GM12878 (cell line): ENCODE data around the gene BICDL2. TPM values are rescaled to one million over a fixed set of nuclear protein-coding genes. Genes with fewer than 3 reads are reported as not detected.

Experiments used
- ATAC-seq: fragments of 200-7000 bp; cut with Tn5 transposase; 3 replicates; pipeline ENCODE4 v1.9.1; 2020; ENCODE audit warnings: mild to moderate bottlenecking, moderate library complexity
- BruUV-seq: library from RNA; stranded (reverse); fragments of 400-500 nt; replicated peaks from 2 replicates; lab custom pipeline; 2021; lab: Mats Ljungman, UMichigan
- CTCF ChIA-PET: fragments of 300-600 bp; sonication (Branson Sonifier 250); formaldehyde crosslinking; extraction: SDS; loops from one replicate; lab custom pipeline; 2021; ENCODE audit warnings: inconsistent platforms; lab: Yijun Ruan, JAX
- POLR2A ChIA-PET: fragments of 350-600 bp; formaldehyde crosslinking; extraction: SDS; loops from one replicate; lab custom pipeline; 2021; ENCODE audit warnings: inconsistent platforms; lab: Charles Lee
- RAD21 ChIA-PET: fragments of 300-600 bp; sonication (Branson Sonifier 250); formaldehyde crosslinking; loops from one replicate; lab custom pipeline; 2023; ENCODE audit warnings: antibody characterized with exemption; ENCODE audit not compliant: unreplicated experiment; lab: Charles Lee
- SMC1A ChIA-PET: fragments of 300-600 bp; sonication (Branson Sonifier 250); formaldehyde crosslinking; loops from one replicate; lab custom pipeline; 2023; ENCODE audit not compliant: unreplicated experiment, uncharacterized antibody; lab: Charles Lee
- DNase-seq: peaks from one replicate; pipeline ENCODE4 v3.0.0-alpha.2; 2011; ENCODE audit warnings: low read depth, low spot score
- FAIRE-seq: peaks from 3 replicates; lab custom pipeline; 2011; peaks lifted over from hg19 to GRCh38; lab: Jason Lieb, UNC
- H2AFZ ChIP-seq: 2 replicates; pipeline ENCODE4 v1.6.0; 2011; ENCODE audit warnings: low read depth, low read length, control low read depth; ENCODE audit not compliant: control insufficient read depth
- H3K27ac ChIP-seq: 2 replicates; pipeline ENCODE4 v1.5.1; 2011; ENCODE audit warnings: control low read depth; ENCODE audit not compliant: control insufficient read depth, insufficient read depth
- H3K27me3 ChIP-seq, 2 experiments: replicated peaks in 1 of 2; 2 replicates each; pipeline versions ENCODE4 v1.6.0 to v1.6.1; 2011; ENCODE audit warnings: low read length in 1 of 2; ENCODE audit not compliant: control insufficient read depth in 2 of 2, insufficient read depth in 2 of 2
- H3K36me3 ChIP-seq, 2 experiments: 2 replicates each; pipeline ENCODE4 v1.5.1; 2011; ENCODE audit warnings: low read length in 1 of 2; ENCODE audit not compliant: control insufficient read depth in 2 of 2, insufficient read depth in 2 of 2
- H3K4me1 ChIP-seq: 2 replicates; pipeline ENCODE4 v1.6.1; 2011; ENCODE audit warnings: mild to moderate bottlenecking, low read length, moderate library complexity, mixed read lengths; ENCODE audit not compliant: control insufficient read depth, insufficient read depth
- H3K4me2 ChIP-seq: 2 replicates; pipeline ENCODE4 v1.6.0; 2011; ENCODE audit warnings: control low read depth; ENCODE audit not compliant: control insufficient read depth, insufficient read depth
- H3K4me3 ChIP-seq: fragments of 200-600 bp; sonication (generic); 2 replicates; pipeline ENCODE4 v1.5.1; 2016
- H3K79me2 ChIP-seq: 2 replicates; pipeline ENCODE4 v1.6.0; 2011; ENCODE audit warnings: low read length; ENCODE audit not compliant: control insufficient read depth, insufficient read depth
- H3K9ac ChIP-seq: 2 replicates; pipeline ENCODE4 v1.8.0; 2011; ENCODE audit warnings: low read length, control low read depth, mixed read lengths; ENCODE audit not compliant: control insufficient read depth, insufficient read depth
- H3K9me3 ChIP-seq: replicated peaks from 3 replicates; pipeline ENCODE4 v1.5.1; 2011; ENCODE audit warnings: mild to moderate bottlenecking, low read length; ENCODE audit not compliant: control insufficient read depth, insufficient read depth
- H4K20me1 ChIP-seq: 2 replicates; pipeline ENCODE4 v1.6.0; 2011; ENCODE audit not compliant: control insufficient read depth, insufficient read depth
- ATF7 ChIP-seq: fragments of 450-650 bp; IDR thresholded peaks from 2 replicates; pipeline ENCODE4 v1.6.1; 2016; ENCODE audit warnings: low read depth, mild to moderate bottlenecking
- BCL3 ChIP-seq: IDR thresholded peaks from 2 replicates; pipeline ENCODE4 v1.6.1; 2011; ENCODE audit warnings: borderline replicate concordance, low read depth, mild to moderate bottlenecking, moderate library complexity, low read length; ENCODE audit not compliant: insufficient read depth, poor library complexity, severe bottlenecking
- CBX5 ChIP-seq: sonication (generic); IDR thresholded peaks from 2 replicates; pipeline ENCODE4 v1.6.1; 2016; ENCODE audit warnings: low read depth, moderate library complexity, mild to moderate bottlenecking, inconsistent platforms
- HCFC1 ChIP-seq: fragments of 150-350 bp; IDR thresholded peaks from 2 replicates; pipeline ENCODE4 v1.6.1; 2014; ENCODE audit warnings: low read length
- HDGF ChIP-seq: fragments of 450-650 bp; IDR thresholded peaks from 2 replicates; pipeline ENCODE4 v1.6.1; 2016; ENCODE audit warnings: antibody characterized with exemption
- IRF5 ChIP-seq: fragments of 450-650 bp; IDR thresholded peaks from 2 replicates; pipeline ENCODE4 v1.6.1; 2017; ENCODE audit warnings: borderline replicate concordance
- KLF5 ChIP-seq: fragments of 450-650 bp; IDR thresholded peaks from 2 replicates; pipeline ENCODE4 v1.6.1; 2014; ENCODE audit warnings: mild to moderate bottlenecking; ENCODE audit not compliant: partially characterized antibody
- MYB ChIP-seq: fragments of 150-350 bp; IDR thresholded peaks from 2 replicates; pipeline ENCODE4 v1.6.1; 2014; ENCODE audit warnings: mild to moderate bottlenecking, low read depth, low read length, borderline replicate concordance
- MYC ChIP-seq: IDR thresholded peaks from 2 replicates; pipeline ENCODE4 v1.6.1; 2011; ENCODE audit warnings: mild to moderate bottlenecking, low read length, moderate library complexity, inconsistent platforms; ENCODE audit not compliant: insufficient read depth, insufficient replicate concordance, insufficient read length, severe bottlenecking
- NBN ChIP-seq: fragments of 450-650 bp; IDR thresholded peaks from 2 replicates; pipeline ENCODE4 v1.6.1; 2016
- NR2F1 ChIP-seq: fragments of 450-650 bp; conservative IDR thresholded peaks from 2 replicates; pipeline ENCODE4 v1.6.1; 2017; ENCODE audit warnings: mild to moderate bottlenecking
- RAD51 ChIP-seq: fragments of 450-650 bp; IDR thresholded peaks from 2 replicates; pipeline ENCODE4 v1.6.1; 2016; ENCODE audit warnings: moderate library complexity, mild to moderate bottlenecking, inconsistent platforms
- REST ChIP-seq: IDR thresholded peaks from 2 replicates; pipeline ENCODE4 v1.6.1; 2012; ENCODE audit warnings: mild to moderate bottlenecking, low read depth, low read length
- SRF ChIP-seq, 2 experiments: IDR thresholded peaks; 2 replicates each; pipeline ENCODE4 v1.6.1; 2011; ENCODE audit warnings: low read depth in 2 of 2, low read length in 2 of 2, mild to moderate bottlenecking in 1 of 2, moderate library complexity in 1 of 2
- STAT3 ChIP-seq: IDR thresholded peaks from 2 replicates; pipeline ENCODE4 v1.6.1; 2011; ENCODE audit warnings: low read depth, low read length, improper control_type of control experiment
- TAF1 ChIP-seq: IDR thresholded peaks from 2 replicates; pipeline ENCODE4 v1.6.1; 2011; ENCODE audit warnings: mild to moderate bottlenecking, low read depth, low read length, borderline replicate concordance
- TCF3 ChIP-seq: IDR thresholded peaks from 2 replicates; pipeline ENCODE4 v1.6.1; 2012; ENCODE audit warnings: low read depth, mild to moderate bottlenecking, low read length, borderline replicate concordance; ENCODE audit not compliant: insufficient read depth
- WGBS: methylation state at CpG from one replicate; pipeline ENCODE4 v1.1.6; 2016; ENCODE audit warnings: low lambda C conversion rate; ENCODE audit not compliant: insufficient replicate concordance, insufficient coverage; ENCODE audit errors: missing lambda C conversion rate; 5-methylcytosine and 5-hydroxymethylcytosine counted together
- in situ Hi-C: fragments of 300-500 bp; cut with MboI; formaldehyde crosslinking; loops from 9 replicates; pipeline ENCODE4 v1.14.3; 2018; ENCODE audit warnings: mixed read lengths
- intact Hi-C: fragments of 100-400 bp; cut with micrococcal nuclease; formaldehyde crosslinking; loops from one replicate; pipeline ENCODE4 v1.14.2; 2022; ENCODE audit not compliant: unreplicated experiment
- polyA plus RNA-seq, 11 experiments: library from polyadenylated mRNA; depleted of rRNA in 4 of 11; unstranded in 6 of 11; stranded (reverse) in 5 of 11; fragments of >200 nt; fragmentation: Nextera tagmentation in 4 of 11; fragmentation: Illumina TruSeq in 1 of 11; extraction: Ambion mirVana in 4 of 11; extraction: Trizol in 1 of 11; gene quantifications; 1 replicate in 1 of 11; 2 replicates in 10 of 11; pipeline versions ENCODE4 v1.2.1 to v1.2.3, GENCODE V29; 2011 to 2016; ENCODE audit warnings: inconsistent platforms in 2 of 11, missing spikeins in 2 of 11, low read depth in 1 of 11
- total RNA-seq, 4 experiments: library from RNA; depleted of rRNA in 3 of 4; stranded (reverse); fragments of >200 nt in 3 of 4; fragmentation: Illumina TruSeq in 1 of 4; extraction: Trizol in 1 of 4; gene quantifications; 2 replicates each; pipeline versions ENCODE4 v1.2.1 to v1.2.3, GENCODE V29; 2013 to 2021

The BICDL2 gene
- total and polyA plus RNA-seq, 10 of the 15 experiments (the other 5 are each of a cell fraction or from before 2014, with no cell fraction given): not detected

GRCh38 chr16:3012828-3013420 is 23.8 kb downstream of the BICDL2 start, which contains the start of gene CLDN9:
TSS of gene CLDN9 (plus strand) at chr16:3012923. CDS start at chr16:3013363, 440 bp downstream.
- Histone ChIP-seq H2AFZ (no peak within 1 kb of the TSS), H3K4me3 (no peak within 1 kb of the TSS), H3K9me3 (no peaks in the 10 kb centered on the region), H3K79me2 (no peaks in the 10 kb centered on the region), H3K36me3 (no peaks in the 10 kb centered on the region), H3K27ac (no peak within 1 kb of the TSS), H3K27me3 (peaks cover 0 to 14% of the 10 kb centered on the region in 2 experiments), H3K9ac (no peak within 1 kb of the TSS), H3K4me2 (no peak within 1 kb of the TSS), H4K20me1 (no peaks in the 10 kb centered on the region), H3K4me1 (peaks cover 6% of the 10 kb centered on the region)
- CTCF ChIA-PET: interaction anchor here (0.9 kb wide), 1 partner anchor 16 kb away, joined by 3 read pairs; no protein-coding TSS in a partner anchor
- no TSS peak for BruUV-seq
- WGBS: 39% methylated on average over 26 of the region's 27 CpGs
- SMC1A ChIA-PET: no interaction called here
- in situ Hi-C loops (no loop called here), intact Hi-C loops (no loop called here)
- POLR2A ChIA-PET: no interaction called here
- TF ChIP-seq IRF5: no peak
- TF ChIP-seq TCF3: no peak
- TF ChIP-seq MYB: no peak
- no peak for TF ChIP-seq SRF (IDR thresholded peaks at IDR 0.05; ENCODE audit: low read depth in 2 of 2, low read length in 2 of 2)
- no peak for TF ChIP-seq BCL3
- no peak for TF ChIP-seq HCFC1
- TF ChIP-seq NBN: no peak
- TF ChIP-seq ATF7: no peak
- no peak for TF ChIP-seq HDGF
- TF ChIP-seq CBX5: no peak
- no peak for TF ChIP-seq RAD51
- TF ChIP-seq MYC: no peak
- TF ChIP-seq TAF1: no peak
- TF ChIP-seq REST: no peak
- no peak for TF ChIP-seq NR2F1
- no peak for TF ChIP-seq STAT3
- no peak for TF ChIP-seq KLF5
- ATAC-seq (peak; percentile 63), DNase-seq (no peak), FAIRE-seq (no peak)
- RAD21 ChIA-PET: no interaction called here
